Esophagus muscularis mucosa (tissue), 4 donors: Measurements from ENCODE around the gene TMEM125. TPM values are rescaled to one million over a fixed set of nuclear protein-coding genes. Genes with fewer than 3 reads are reported as not detected.

Source experiments
- DNase-seq: peaks from one replicate; pipeline ENCODE4 v3.0.0-alpha.2; 2017; ENCODE audit errors: extremely low spot score
- H3K27ac ChIP-seq, 4 donors: fragments of 200-600 bp; sonication (generic); replicated peaks in 1 of 4; 1 replicate in 3 of 4; 2 replicates in 1 of 4; pipeline ENCODE4 v1.5.1; 2016 to 2019; ENCODE audit warnings: mild to moderate bottlenecking in 1 of 4
- H3K27me3 ChIP-seq, 4 donors: fragments of 200-600 bp; sonication (generic); one replicate each; pipeline versions ENCODE4 v1.5.1 to v1.6.0; 2016 to 2019
- H3K36me3 ChIP-seq, 4 donors: fragments of 200-600 bp; sonication (generic); one replicate each; pipeline ENCODE4 v1.5.1; 2016 to 2019
- H3K4me1 ChIP-seq, 4 donors: fragments of 200-600 bp; sonication (generic); one replicate each; pipeline ENCODE4 v1.5.1; 2016 to 2019
- H3K4me3 ChIP-seq, 4 donors: fragments of 200-600 bp; sonication (generic); 1 replicate in 2 of 4; 2 replicates in 2 of 4; pipeline ENCODE4 v1.5.1; 2016 to 2019; ENCODE audit warnings: mild to moderate bottlenecking in 4 of 4, moderate library complexity in 1 of 4
- H3K9me3 ChIP-seq, 4 donors: fragments of 200-600 bp; sonication (generic); 1 replicate in 3 of 4; 2 replicates in 1 of 4; pipeline ENCODE4 v1.5.1; 2016 to 2019
- CTCF ChIP-seq, 3 experiments: fragments of 200-600 bp in 2 of 3; fragments of 450-650 bp in 1 of 3; sonication (generic) in 2 of 3; IDR thresholded peaks; one replicate each; pipeline ENCODE4 v1.5.1; 2017 to 2019; ENCODE audit warnings: antibody characterized with exemption in 3 of 3, mild to moderate bottlenecking in 2 of 3, moderate library complexity in 1 of 3
- EP300 ChIP-seq: sonication (generic); formaldehyde crosslinking; IDR thresholded peaks from one replicate; pipeline ENCODE4 v1.6.1; 2017; ENCODE audit warnings: antibody characterized with exemption
- POLR2A ChIP-seq: fragments of 450-650 bp; IDR thresholded peaks from one replicate; pipeline ENCODE4 v1.6.1; 2017; ENCODE audit warnings: antibody characterized with exemption, moderate library complexity, mild to moderate bottlenecking, low read depth
- POLR2AphosphoS5 ChIP-seq, 2 donors: sonication (generic); formaldehyde crosslinking; IDR thresholded peaks; one replicate each; pipeline ENCODE4 v1.6.1; 2017; ENCODE audit warnings: antibody characterized with exemption in 2 of 2
- WGBS: methylation state at CpG from one replicate; pipeline ENCODE4 v1.1.5; 2018; 5-methylcytosine and 5-hydroxymethylcytosine counted together
- intact Hi-C: fragments of 100-400 bp; cut with DNase I; formaldehyde crosslinking; loops from one replicate; pipeline ENCODE4 v1.15.1; 2023
- total RNA-seq, 4 donors: library from RNA; depleted of rRNA; stranded (reverse); fragments of >200 nt; gene quantifications; one replicate each; pipeline versions ENCODE4 v1.1.0 to v1.2.1, GENCODE V29; 2016

TMEM125 gene
- total RNA-seq, 4 donors from 2014 or later = 0.26 to 0.40 TPM; not detected in 2

- intact Hi-C loops = no loop called here
- TF ChIP-seq POLR2A (no peak), EP300 (no peak), POLR2AphosphoS5 (IDR thresholded peaks at IDR 0.05) (no peak), CTCF (IDR thresholded peaks at IDR 0.05) (no peak)
- Histone ChIP-seq H3K4me1 (no peaks in the 10 kb centered on the region), H3K4me3 (no peak overlapping the region), H3K27ac (no peak overlapping the region), H3K36me3 (no peaks in the 10 kb centered on the region), H3K27me3 (no peaks in the 10 kb centered on the region), H3K9me3 (no peaks in the 10 kb centered on the region)
- 85% methylated on average over 6 of the region's 6 CpGs for WGBS
- DNase-seq = no peak
These were observed 22.4 kb upstream of the TMEM125 start for GRCh38 chr1:43247256-43247921.

- H3K27me3 ChIP-seq = no peaks in the 10 kb centered on the region
- H3K36me3 ChIP-seq = no peaks in the 10 kb centered on the region
- no peaks in the 10 kb centered on the region for H3K4me1 ChIP-seq
- intact Hi-C loops = no loop called here
- no peak for DNase-seq
- no peaks in the 10 kb centered on the region for H3K9me3 ChIP-seq
- H3K27ac ChIP-seq = no peak overlapping the region
- WGBS = 84% methylated on average over 3 of the region's 3 CpGs
- TF ChIP-seq POLR2A (no peak), POLR2AphosphoS5 (IDR thresholded peaks at IDR 0.05) (no peak), EP300 (no peak), CTCF (IDR thresholded peaks at IDR 0.05) (no peak)
- H3K4me3 ChIP-seq = no peak overlapping the region
These were observed 19.4 kb upstream of the TMEM125 start for GRCh38 chr1:43250351-43250761.

GRCh38 chr1:43251024-43251423 is 18.8 kb upstream of the TMEM125 start:
- DNase-seq = no peak
- intact Hi-C loops = no loop called here
- H3K9me3 ChIP-seq = no peaks in the 10 kb centered on the region
- no peaks in the 10 kb centered on the region for H3K36me3 ChIP-seq
- H3K4me1 ChIP-seq = peaks cover 0 to 6% (median 0%) of the 10 kb centered on the region in 4 donors
- TF ChIP-seq CTCF (IDR thresholded peaks at IDR 0.05) = no peak
- no peak for TF ChIP-seq POLR2A
- no peak for TF ChIP-seq POLR2AphosphoS5 (IDR thresholded peaks at IDR 0.05)
- no peak for TF ChIP-seq EP300
- H3K4me3 ChIP-seq = no peak overlapping the region
- H3K27me3 ChIP-seq = no peaks in the 10 kb centered on the region
- no peak overlapping the region for H3K27ac ChIP-seq
- WGBS = 86% methylated on average over 5 of the region's 5 CpGs

- 76% methylated on average over 1 of the region's 1 CpG for WGBS
- H3K27ac ChIP-seq = no peak overlapping the region
- TF ChIP-seq CTCF (IDR thresholded peaks at IDR 0.05) (no peak), POLR2AphosphoS5 (IDR thresholded peaks at IDR 0.05) (no peak), EP300 (no peak), POLR2A (no peak)
- peaks cover 0 to 8% (median 0%) of the 10 kb centered on the region in 4 donors for H3K4me1 ChIP-seq
- H3K9me3 ChIP-seq = no peaks in the 10 kb centered on the region
- no peaks in the 10 kb centered on the region for H3K36me3 ChIP-seq
- H3K4me3 ChIP-seq = no peak overlapping the region
- no peaks in the 10 kb centered on the region for H3K27me3 ChIP-seq
- intact Hi-C loops = no loop called here
- DNase-seq = no peak
These were observed 17.6 kb upstream of the TMEM125 start for GRCh38 chr1:43252225-43252624.

- no peaks in the 10 kb centered on the region for H3K9me3 ChIP-seq
- intact Hi-C loops = no loop called here
- H3K4me1 ChIP-seq = peaks cover 0 to 8% (median 0%) of the 10 kb centered on the region in 4 donors
- no peaks in the 10 kb centered on the region for H3K27me3 ChIP-seq
- DNase-seq = no peak
- no peak overlapping the region for H3K27ac ChIP-seq
- no peak overlapping the region for H3K4me3 ChIP-seq
- TF ChIP-seq POLR2AphosphoS5 (IDR thresholded peaks at IDR 0.05) = no peak
- TF ChIP-seq POLR2A = no peak
- no peak for TF ChIP-seq CTCF (IDR thresholded peaks at IDR 0.05)
- no peak for TF ChIP-seq EP300
- H3K36me3 ChIP-seq = no peaks in the 10 kb centered on the region
- 98% methylated on average over 4 of the region's 4 CpGs for WGBS
These were observed 16.6 kb upstream of the TMEM125 start for GRCh38 chr1:43253173-43253572.
